GM18507 (cell line): Measurements from ENCODE around the gene LNPEP.

Experiments
- DNase-seq: peaks from one replicate; pipeline ENCODE4 v3.0.0; 2011; ENCODE audit warnings: low read depth; ENCODE audit not compliant: insufficient read length; ENCODE audit errors: extremely low spot score
- FAIRE-seq: peaks from 2 replicates; lab custom pipeline; 2011; peaks lifted over from hg19 to GRCh38; lab: Jason Lieb, UNC

The LNPEP gene

GRCh38 chr5:96952118-96952750, 16.4 kb downstream of the LNPEP start:
- FAIRE-seq (no peak), DNase-seq (no peak)

- FAIRE-seq (peak; percentile 5), DNase-seq (no peak)
Measured at GRCh38 chr5:96952974-96953730, 17.3 kb downstream of the LNPEP start.

- FAIRE-seq, result peak; percentile 92
- no peak for DNase-seq
Measured at GRCh38 chr5:96957254-96958049, 21.6 kb downstream of the LNPEP start.

- FAIRE-seq (peak; percentile 56), DNase-seq (no peak)
Measured at GRCh38 chr5:96958977-96959376, 23.1 kb downstream of the LNPEP start.

GRCh38 chr5:96961053-96961452, 25.2 kb downstream of the LNPEP start:
- FAIRE-seq (peak; percentile 97), DNase-seq (peak; percentile 32)

- DNase-seq, result no peak
- FAIRE-seq, result peak; percentile 70
Measured at GRCh38 chr5:96962540-96962991, 26.7 kb downstream of the LNPEP start.

GRCh38 chr5:96963267-96963666, 27.4 kb downstream of the LNPEP start:
- DNase-seq, result no peak

GRCh38 chr5:96966801-96967200, 30.9 kb downstream of the LNPEP start:
- FAIRE-seq (no peak), DNase-seq (no peak)

More at GRCh38 chr5:96963267-96963666, 27.4 kb downstream of the LNPEP start:
- peak; percentile 79 for FAIRE-seq

GRCh38 chr5:96967400-96967799, 31.5 kb downstream of the LNPEP start:
- FAIRE-seq (no peak), DNase-seq (no peak)

GRCh38 chr5:96968074-96968473, 32.2 kb downstream of the LNPEP start:
- DNase-seq, result no peak

GRCh38 chr5:96968614-96969013, 32.7 kb downstream of the LNPEP start:
- DNase-seq (no peak), FAIRE-seq (peak; percentile 55)

More at GRCh38 chr5:96968074-96968473, 32.2 kb downstream of the LNPEP start:
- peak; percentile 12 for FAIRE-seq

GRCh38 chr5:96969366-96969765, 33.5 kb downstream of the LNPEP start:
- FAIRE-seq, result peak; percentile 38
- no peak for DNase-seq

- FAIRE-seq (no peak), DNase-seq (no peak)
Measured at GRCh38 chr5:96972599-96973334, 36.9 kb downstream of the LNPEP start.

- DNase-seq, result no peak
- FAIRE-seq, result peak; percentile 51
Measured at GRCh38 chr5:96973532-96974401, 37.9 kb downstream of the LNPEP start.

GRCh38 chr5:96975656-96976055, 39.8 kb downstream of the LNPEP start:
- FAIRE-seq, result no peak
- no peak for DNase-seq

GRCh38 chr5:96977228-96977627, 41.3 kb downstream of the LNPEP start:
- DNase-seq (no peak), FAIRE-seq (no peak)

GRCh38 chr5:96978812-96979449, 43.1 kb downstream of the LNPEP start:
- no peak for FAIRE-seq
- DNase-seq, result no peak

GRCh38 chr5:96984506-96985192, 48.8 kb downstream of the LNPEP start:
- FAIRE-seq (peak; percentile 55), DNase-seq (no peak)
